HEK293 (cell line): ENCODE data around the gene CSNK1G1.

Experiments
- CTCF ChIA-PET: fragments of 350-600 bp; formaldehyde crosslinking; extraction: SDS; loops from one replicate; lab custom pipeline; 2021; ENCODE audit warnings: antibody characterized with exemption; lab: Yijun Ruan, JAX
- POLR2A ChIA-PET: fragments of 300-600 bp; formaldehyde crosslinking; extraction: SDS; loops from one replicate; lab custom pipeline; 2020; ENCODE audit warnings: antibody characterized with exemption, inconsistent platforms; lab: Yijun Ruan, JAX
- H3K27ac ChIP-seq: fragments of 200-500 bp; sonication (Bioruptor generic); 2 replicates; pipeline ENCODE4 v1.5.1; 2014; ENCODE audit warnings: low read depth, low read length, control low read depth, inconsistent platforms; ENCODE audit errors: extremely low read depth
- H3K36me3 ChIP-seq, 2 experiments: fragments of 200-500 bp in 1 of 2; sonication (Bioruptor generic) in 1 of 2; 1 replicate in 1 of 2; 2 replicates in 1 of 2; pipeline ENCODE4 v1.5.1; 2014 to 2017; ENCODE audit warnings: inconsistent platforms in 2 of 2, low read length in 2 of 2; ENCODE audit not compliant: control insufficient read depth in 2 of 2, insufficient read depth in 1 of 2
- H3K4me1 ChIP-seq: fragments of 200-500 bp; sonication (Bioruptor generic); 2 replicates; pipeline ENCODE4 v1.5.1; 2014; ENCODE audit warnings: mild to moderate bottlenecking, low read length, inconsistent platforms; ENCODE audit not compliant: control insufficient read depth, insufficient read depth
- H3K4me3 ChIP-seq: 2 replicates; pipeline ENCODE4 v1.5.1; 2011; ENCODE audit warnings: low read depth, mild to moderate bottlenecking, control low read depth, low read length, moderate library complexity
- H3K9me3 ChIP-seq: fragments of 200-500 bp; sonication (Bioruptor generic); 2 replicates; pipeline ENCODE4 v1.5.1; 2014; ENCODE audit warnings: low read depth, low read length, inconsistent platforms; ENCODE audit not compliant: control insufficient read depth, insufficient read depth
- EGR2 ChIP-seq: fragments of 450-650 bp; formaldehyde crosslinking; IDR thresholded peaks from 2 replicates; pipeline ENCODE4 v1.5.1; 2016; ENCODE audit warnings: low read depth, missing biosample characterization, missing genetic modification characterization
- FEZF1 ChIP-seq: fragments of 450-650 bp; formaldehyde crosslinking; IDR thresholded peaks from 2 replicates; pipeline ENCODE4 v1.5.1; 2016; ENCODE audit warnings: missing biosample characterization, missing genetic modification characterization
- HOXD13 ChIP-seq: sonication (generic); formaldehyde crosslinking; IDR thresholded peaks from 2 replicates; pipeline ENCODE4 v1.8.0; 2022; ENCODE audit warnings: missing genetic modification reagents, borderline replicate concordance
- IKZF3 ChIP-seq: fragments of 450-650 bp; IDR thresholded peaks from 2 replicates; pipeline ENCODE4 v1.5.0; 2018; ENCODE audit warnings: missing biosample characterization, mild to moderate bottlenecking, missing genetic modification characterization, moderate library complexity
- PRDM6 ChIP-seq: fragments of 450-650 bp; formaldehyde crosslinking; IDR thresholded peaks from 2 replicates; pipeline ENCODE4 v1.5.1; 2017; ENCODE audit warnings: missing biosample characterization, missing genetic modification characterization
- ZBTB8A ChIP-seq: fragments of 450-650 bp; formaldehyde crosslinking; IDR thresholded peaks from 2 replicates; pipeline ENCODE4 v1.5.1; 2016; ENCODE audit warnings: missing biosample characterization, missing genetic modification characterization
- ZNF211 ChIP-seq: fragments of 450-650 bp; formaldehyde crosslinking; IDR thresholded peaks from 2 replicates; pipeline ENCODE4 v1.5.1; 2016; ENCODE audit warnings: low read depth, missing biosample characterization, missing genetic modification characterization
- ZNF324 ChIP-seq: fragments of 450-650 bp; formaldehyde crosslinking; IDR thresholded peaks from 2 replicates; pipeline ENCODE4 v1.5.1; 2016; ENCODE audit warnings: missing biosample characterization, missing genetic modification characterization
- ZNF394 ChIP-seq: fragments of 450-650 bp; formaldehyde crosslinking; IDR thresholded peaks from 2 replicates; pipeline ENCODE4 v1.5.1; 2016; ENCODE audit warnings: missing biosample characterization, missing genetic modification characterization, mild to moderate bottlenecking, moderate library complexity, borderline replicate concordance
- ZNF501 ChIP-seq: fragments of 450-650 bp; formaldehyde crosslinking; IDR thresholded peaks from 2 replicates; pipeline ENCODE4 v1.5.1; 2016; ENCODE audit warnings: missing biosample characterization, missing genetic modification characterization
- ZNF513 ChIP-seq: fragments of 450-650 bp; IDR thresholded peaks from 2 replicates; pipeline ENCODE4 v1.5.1; 2018; ENCODE audit warnings: missing biosample characterization, missing genetic modification characterization
- ZNF514 ChIP-seq: fragments of 450-650 bp; formaldehyde crosslinking; IDR thresholded peaks from 2 replicates; pipeline ENCODE4 v1.5.1; 2016; ENCODE audit warnings: missing biosample characterization, missing genetic modification characterization
- ZNF596 ChIP-seq: fragments of 450-650 bp; IDR thresholded peaks from 2 replicates; pipeline ENCODE4 v1.5.0; 2018; ENCODE audit warnings: missing biosample characterization, mild to moderate bottlenecking, missing genetic modification characterization, moderate library complexity

The CSNK1G1 gene

GRCh38 chr15:64235552-64235951 lies 120.4 kb downstream of the CSNK1G1 start:
- peaks cover 17% of the 10 kb centered on the region for H3K4me1 ChIP-seq
- no peak overlapping the region for H3K4me3 ChIP-seq
- POLR2A ChIA-PET: interaction anchor here (0.6 kb wide), 1 partner anchor 462 kb away, joined by 4 read pairs; no protein-coding TSS in a partner anchor
- no peaks in the 10 kb centered on the region for H3K36me3 ChIP-seq
- no peak overlapping the region for H3K27ac ChIP-seq
- no peaks in the 10 kb centered on the region for H3K9me3 ChIP-seq
- CTCF ChIA-PET: interaction anchor here (1.4 kb wide), 1 partner anchor 11 kb away, joined by 3 read pairs; no protein-coding TSS in a partner anchor
- TF ChIP-seq ZNF324 (tag by site-specific recombination) (no peak), ZNF513 (tag by site-specific recombination) (no peak), ZBTB8A (tag by site-specific recombination) (no peak), FEZF1 (tag by site-specific recombination) (no peak), HOXD13 (CRISPR knock-in tag) (no peak), ZNF394 (no peak)
- TF ChIP-seq, all 188 proteins: peak for 0

GRCh38 chr15:64233299-64233698 lies 122.7 kb downstream of the CSNK1G1 start:
- no peak overlapping the region for H3K4me3 ChIP-seq
- ChIA-PET POLR2A (no interaction called here), CTCF (interaction anchor here (0.7 kb wide), 1 partner anchor 92 kb away, joined by 3 read pairs; no protein-coding TSS in a partner anchor)
- H3K27ac ChIP-seq: no peak overlapping the region
- H3K4me1 ChIP-seq: peaks cover 17% of the 10 kb centered on the region
- H3K36me3 ChIP-seq: no peaks in the 10 kb centered on the region
- no peak for TF ChIP-seq ZNF501
- TF ChIP-seq ZNF596: peak; percentile 49; the same call in 1 of the 2 replicates
- 0 out of 2 replicates have a peak, but pooled peaks have one; percentile 29 for TF ChIP-seq IKZF3 (tag by site-specific recombination)
- TF ChIP-seq PRDM6 (tag by site-specific recombination): peak; percentile 77
- no peaks in the 10 kb centered on the region for H3K9me3 ChIP-seq

- CTCF ChIA-PET: interaction anchor here (0.7 kb wide), 1 partner anchor 11 kb away, joined by 3 read pairs; no protein-coding TSS in a partner anchor
- no peak for TF ChIP-seq EGR2 (tag by site-specific recombination)
- Histone ChIP-seq H3K4me1 (peaks cover 17% of the 10 kb centered on the region), H3K4me3 (no peak overlapping the region), H3K36me3 (no peaks in the 10 kb centered on the region), H3K9me3 (no peaks in the 10 kb centered on the region), H3K27ac (no peak overlapping the region)
- POLR2A ChIA-PET: no interaction called here
Measured at GRCh38 chr15:64232400-64232799, 123.6 kb downstream of the CSNK1G1 start.

- CTCF ChIA-PET: interaction anchor here (0.7 kb wide), 1 partner anchor 21 kb away, joined by 3 read pairs; no protein-coding TSS in a partner anchor
- peaks cover 13% of the 10 kb centered on the region for H3K4me1 ChIP-seq
- TF ChIP-seq ZNF514 (no peak), ZNF211 (tag by site-specific recombination) (no peak), ZNF596 (peak; percentile 97)
- no peak overlapping the region for H3K27ac ChIP-seq
- H3K4me3 ChIP-seq: no peak overlapping the region
- POLR2A ChIA-PET: no interaction called here
- no peaks in the 10 kb centered on the region for H3K36me3 ChIP-seq
- H3K9me3 ChIP-seq: no peaks in the 10 kb centered on the region
Measured at GRCh38 chr15:64229129-64229724, 126.7 kb downstream of the CSNK1G1 start.
